Kidney glomerular epithelial cell (primary cell): ENCODE measurements around the gene MYL10.
"Not testable (repeated sequence)": the region's sequence is repeated elsewhere in the genome, so short reads cannot be mapped to it uniquely, and the experiment has no call there.

Experiments
- DNase-seq: peaks from one replicate; lab custom pipeline; 2025; lab: John Stamatoyannopoulos, UW

The MYL10 gene

DNA sequence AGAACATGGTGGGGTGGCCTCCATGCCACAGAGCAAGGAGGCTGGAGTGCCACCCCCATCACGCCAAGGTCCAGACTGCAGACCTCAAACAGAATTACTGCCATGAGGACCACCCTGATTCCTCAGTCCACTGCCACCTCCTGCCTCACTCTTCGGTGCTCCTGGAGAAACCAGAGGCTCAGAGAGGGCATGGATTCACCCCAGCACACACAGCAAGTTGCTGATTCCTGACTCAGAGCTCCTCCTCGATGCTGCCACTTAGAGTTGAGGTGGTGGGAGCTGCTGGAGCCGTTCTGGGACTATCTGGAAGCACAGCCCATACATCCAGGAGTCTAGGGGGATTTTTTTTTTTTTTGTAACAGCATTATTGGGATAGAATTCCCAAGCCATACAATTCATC lies 22.0 kb upstream of the MYL10 start:
- no peak for DNase-seq

DNA sequence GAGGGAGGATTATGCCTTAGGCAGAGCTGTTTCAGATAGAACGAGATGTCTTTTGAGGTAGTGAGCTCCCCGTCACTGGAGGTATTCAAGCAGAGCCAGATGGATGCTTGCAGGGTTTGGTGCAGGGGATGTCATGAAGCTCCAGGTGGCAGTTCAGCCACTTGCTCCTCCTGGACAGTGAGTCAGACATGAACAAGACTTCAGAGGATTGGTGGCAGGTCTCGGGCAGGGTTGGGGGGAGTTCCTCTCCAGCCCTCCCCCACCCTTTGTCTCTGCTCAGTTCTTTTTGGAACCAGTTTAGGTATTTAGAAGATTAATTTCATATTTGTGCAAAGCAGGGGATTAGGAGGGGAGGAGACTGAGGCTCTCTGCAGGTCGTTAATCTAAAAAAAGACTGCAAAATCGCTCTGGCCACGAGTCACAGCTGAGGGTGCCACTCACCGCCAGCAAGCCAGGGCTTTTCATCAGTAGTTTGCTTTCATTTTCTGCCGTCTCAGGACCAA lies 21.5 kb upstream of the MYL10 start:
- no peak for DNase-seq

DNA sequence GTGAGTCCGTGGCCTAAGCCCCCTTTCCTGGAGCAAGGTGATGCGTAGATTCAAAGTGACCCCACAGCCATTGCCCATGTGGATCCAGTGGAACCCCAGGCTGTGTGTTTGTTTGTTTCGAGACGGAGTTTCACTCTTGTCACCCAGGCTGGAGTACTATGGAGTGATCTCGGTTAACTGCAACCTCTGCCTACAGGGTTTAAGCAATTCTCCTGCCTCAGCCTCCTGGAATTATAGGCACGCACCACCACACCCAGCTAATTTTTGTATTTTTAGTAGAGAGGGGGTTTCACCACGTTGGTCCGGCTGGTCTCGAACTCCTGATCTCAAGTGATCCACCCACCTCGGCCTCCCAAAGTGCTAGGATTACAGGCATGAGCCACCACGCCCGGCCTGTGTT lies 18.8 kb upstream of the MYL10 start:
- not testable (repeated sequence) for DNase-seq

DNA sequence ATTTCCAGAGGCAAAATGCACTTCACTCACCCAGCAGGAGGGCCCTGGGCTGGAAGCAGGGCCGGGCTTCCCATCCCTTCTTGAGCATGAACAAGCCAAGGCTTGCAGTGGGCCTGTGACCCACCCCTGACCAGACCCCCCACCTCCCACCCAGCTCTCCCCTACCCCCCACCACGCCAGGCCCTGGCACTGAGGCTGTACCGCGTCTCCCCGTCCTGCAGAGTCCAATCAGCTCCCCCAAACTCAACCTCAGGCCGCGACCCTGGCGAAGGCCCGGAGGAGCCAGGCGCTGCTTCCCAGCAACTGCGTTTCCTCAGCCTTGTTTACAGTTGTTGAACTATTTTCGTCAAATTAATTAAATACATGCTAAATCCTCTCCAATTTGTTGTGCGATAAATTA lies 16.9 kb upstream of the MYL10 start:
- no peak for DNase-seq

DNA sequence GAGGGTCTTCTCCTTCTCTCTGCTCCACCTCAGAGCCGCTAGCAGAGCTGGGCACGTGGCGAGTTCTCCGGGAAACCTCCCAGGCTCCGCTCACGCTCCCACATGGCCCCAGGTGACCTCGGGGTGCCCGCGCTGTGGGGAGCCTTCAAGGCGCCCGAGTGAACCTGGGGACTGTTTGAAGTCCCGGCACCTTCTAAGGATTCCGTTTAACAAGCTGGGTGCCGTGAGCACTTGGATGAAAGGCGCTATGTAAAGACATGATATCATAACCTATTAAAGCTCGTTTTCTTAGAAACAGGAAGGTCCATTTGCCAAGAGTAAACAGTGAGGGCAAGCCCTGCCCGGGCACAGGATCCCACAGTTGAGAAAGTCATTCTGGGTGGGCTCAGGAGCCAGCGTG lies 15.8 kb upstream of the MYL10 start:
- DNase-seq, result no peak

DNA sequence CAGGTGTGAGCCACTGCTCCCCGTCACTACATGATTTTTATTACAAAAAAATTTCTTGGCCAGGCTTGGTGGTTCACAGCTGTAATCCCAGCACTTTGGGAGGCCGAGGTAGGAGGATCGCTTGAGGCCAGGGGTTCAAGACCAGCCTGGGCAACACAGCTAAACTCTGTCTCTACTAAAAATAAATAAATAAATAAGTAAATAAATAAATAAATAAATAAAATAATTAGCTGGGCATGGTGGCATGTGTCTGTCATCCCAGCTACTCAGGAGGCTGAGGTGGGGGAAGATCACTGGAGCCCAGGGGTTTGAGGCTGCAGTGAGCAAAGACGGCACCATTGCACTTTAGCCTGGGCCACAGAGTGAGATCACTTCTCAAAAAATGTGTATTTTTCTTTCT lies 10.0 kb upstream of the MYL10 start:
- not testable (repeated sequence) for DNase-seq

DNA sequence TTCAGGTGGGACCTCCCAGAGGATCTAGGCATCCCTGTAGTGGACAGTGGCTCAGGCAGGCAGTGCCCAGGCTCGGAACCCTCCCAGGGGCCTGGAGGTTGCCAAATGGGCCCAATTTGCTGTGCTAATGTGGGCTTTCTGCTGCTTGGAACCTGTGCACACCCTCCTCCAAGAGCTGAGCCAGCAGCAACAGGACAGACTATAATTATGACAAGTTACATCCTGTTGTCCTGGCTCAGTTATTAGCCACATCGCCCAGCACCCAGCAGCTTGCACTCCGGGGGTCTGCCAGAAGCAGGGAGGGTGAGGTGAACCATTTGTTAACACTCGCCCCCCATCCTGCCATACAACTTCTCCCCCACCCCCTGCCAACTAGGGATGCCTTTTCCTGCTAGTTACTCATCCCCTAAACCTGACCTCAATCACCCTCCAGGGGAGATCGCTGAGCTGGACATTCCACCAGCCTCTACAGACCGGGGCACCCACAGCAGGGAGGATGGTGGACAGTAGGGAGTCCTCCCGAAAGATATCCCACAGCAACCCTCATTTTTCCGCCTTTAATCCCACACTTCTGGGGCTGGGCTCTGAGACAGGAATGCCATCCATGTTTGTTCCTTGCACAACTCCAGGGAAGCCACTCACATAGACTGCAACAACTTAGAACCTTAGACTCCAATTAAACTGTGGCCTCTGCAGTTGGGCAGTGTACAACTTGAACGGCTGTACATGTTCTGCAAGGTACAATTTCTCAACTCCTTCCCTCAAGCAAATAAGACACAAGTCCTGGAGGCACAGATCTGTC lies 7.9 kb upstream of the MYL10 start:
- DNase-seq, result no peak

DNA sequence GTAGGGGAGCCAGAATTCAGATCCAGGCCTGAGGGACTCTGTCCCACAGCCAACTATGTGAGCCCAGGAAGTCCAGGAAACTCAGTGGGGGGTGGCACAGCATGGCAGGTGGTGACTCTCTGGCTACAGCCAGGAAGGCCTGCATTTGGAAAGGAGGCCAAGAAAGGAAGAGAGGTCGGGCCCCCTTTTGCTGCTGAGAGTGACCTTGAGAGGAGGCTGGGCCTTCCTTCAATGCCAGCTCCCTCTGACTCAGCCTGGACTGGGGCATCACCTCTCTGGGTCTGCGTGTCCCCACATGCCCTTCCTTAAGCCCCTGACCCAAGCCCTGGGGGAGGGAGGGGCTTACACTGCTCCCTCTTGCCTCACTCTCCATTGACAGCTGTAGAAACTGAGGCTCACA lies 6.4 kb upstream of the MYL10 start:
- DNase-seq, result no peak

DNA sequence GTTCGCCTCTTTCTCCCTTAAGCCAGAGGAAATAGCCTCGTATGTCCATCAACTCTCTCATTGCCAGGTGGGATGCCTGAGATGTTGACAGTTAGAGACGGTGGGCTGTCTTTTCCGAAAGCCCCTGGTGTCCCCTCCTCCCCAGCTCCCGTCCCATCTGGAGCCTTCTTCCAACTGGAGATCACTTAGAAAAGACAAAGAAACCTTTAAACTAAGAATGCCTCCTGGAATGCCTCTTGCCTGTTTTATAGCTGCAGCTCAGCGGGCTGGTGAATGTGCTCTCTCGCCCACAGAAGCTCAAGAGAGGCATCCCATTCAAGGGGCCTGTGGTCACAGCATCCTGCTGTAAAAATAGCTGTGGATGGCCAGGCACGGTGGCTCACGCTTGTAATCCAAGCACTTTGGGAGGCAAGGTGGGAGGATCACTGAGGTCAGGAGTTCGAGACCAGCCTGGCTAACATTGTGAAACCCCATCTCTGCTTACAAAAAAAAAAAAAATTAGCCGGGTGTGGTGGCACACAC lies 5.2 kb upstream of the MYL10 start:
- no peak for DNase-seq

DNA sequence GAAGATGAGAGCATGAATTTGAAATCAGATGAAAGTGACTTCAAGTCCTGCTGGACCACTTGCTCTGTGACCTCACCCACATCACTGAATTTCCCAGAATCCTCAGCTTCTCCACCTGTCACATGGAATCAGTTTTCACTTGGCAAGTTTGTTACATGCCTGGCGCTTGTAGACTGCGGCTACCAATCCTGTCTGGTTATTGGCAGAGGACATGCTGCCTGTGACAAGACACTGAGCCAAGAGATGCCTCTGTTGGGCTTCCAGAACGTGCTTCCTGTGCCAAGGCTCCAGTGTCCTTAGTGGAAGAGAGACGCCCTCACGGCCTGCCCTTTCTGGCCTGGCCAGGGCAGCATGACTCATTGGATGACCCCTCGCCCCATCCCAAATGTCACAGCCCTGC lies 4.4 kb upstream of the MYL10 start:
- no peak for DNase-seq

DNA sequence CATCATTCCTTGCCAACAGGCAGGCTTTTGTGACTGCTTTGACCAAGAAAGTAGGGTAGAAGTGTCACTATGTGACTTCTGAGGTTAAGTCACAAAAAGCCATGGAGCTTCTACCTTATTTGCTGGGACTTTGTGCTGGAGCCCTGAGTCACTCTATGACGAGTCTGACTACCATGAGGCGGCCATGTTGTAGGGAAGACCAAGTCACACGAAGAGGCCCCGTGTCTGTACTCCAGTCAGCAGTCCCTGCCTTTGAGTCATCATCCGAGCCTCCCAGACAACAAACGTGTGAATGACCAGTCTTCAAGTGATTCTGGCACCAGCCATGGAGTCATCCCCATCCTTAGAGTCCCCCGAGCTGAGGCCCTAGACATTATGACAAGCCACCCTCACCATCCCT lies 3.5 kb upstream of the MYL10 start:
- no peak for DNase-seq

DNA sequence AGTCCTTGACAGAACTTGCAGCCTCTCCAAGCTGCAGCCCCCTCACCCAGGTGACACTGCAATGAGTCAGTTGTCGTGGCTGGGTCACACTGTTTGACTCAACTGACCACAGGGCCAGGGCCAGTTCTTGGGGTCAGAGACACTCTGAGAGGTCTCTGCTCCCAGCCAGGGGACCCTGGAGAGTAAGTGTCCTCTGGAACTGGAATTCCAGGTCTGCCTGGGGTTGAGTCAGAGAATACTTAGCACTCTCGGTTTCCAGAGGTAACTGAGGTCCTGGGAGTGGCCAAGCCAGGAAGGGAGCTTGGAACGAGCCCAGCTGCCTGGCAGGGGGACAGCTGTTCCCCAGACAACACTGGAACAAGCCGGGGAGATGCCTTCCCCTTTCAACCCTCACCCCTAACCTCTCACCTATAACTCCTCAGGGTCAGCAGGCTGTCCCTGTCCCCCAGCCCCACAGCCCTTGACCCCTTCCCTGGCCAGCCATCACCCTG lies 2.2 kb upstream of the MYL10 start:
- DNase-seq, result no peak

DNA sequence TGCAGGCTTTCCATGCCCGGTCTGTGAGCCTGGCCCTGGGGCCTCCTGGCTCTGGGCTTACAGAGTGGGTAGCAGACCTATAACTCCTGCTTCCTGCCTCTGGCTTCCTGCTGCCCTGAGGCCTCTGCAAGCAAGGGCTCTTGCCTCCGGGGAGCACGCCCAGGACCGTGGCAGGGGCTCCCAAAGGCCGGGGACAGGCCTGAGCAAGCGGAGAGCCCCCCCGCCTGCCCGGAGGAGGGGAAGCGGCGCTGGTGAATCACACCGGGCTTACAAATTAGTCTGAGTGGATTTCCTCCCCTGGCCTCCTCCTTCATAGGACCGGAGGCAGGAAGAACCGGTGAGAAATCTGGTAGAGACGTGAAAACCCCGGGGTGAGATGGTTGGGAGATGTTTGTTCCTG lies 1.5 kb upstream of the MYL10 start:
- DNase-seq, result no peak

DNA sequence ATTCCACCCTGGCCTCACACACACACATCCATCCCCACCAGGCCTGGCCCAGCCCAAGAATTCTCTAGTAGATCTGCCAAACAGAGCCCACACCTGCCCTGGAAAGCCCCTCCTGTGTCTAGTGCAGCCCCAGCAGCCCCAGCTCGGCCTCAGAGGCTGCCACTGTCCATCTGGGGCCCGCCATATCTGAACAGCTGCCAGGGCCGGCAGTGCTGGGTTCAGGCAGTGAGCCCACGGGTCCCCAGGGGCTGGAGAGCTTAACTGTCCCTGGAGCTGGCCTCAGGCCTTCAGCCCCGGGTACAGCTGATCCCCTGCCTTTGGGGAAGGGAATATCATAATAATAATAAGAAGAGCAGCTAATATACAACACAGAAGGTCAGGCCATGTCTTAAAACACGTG lies 574 bp downstream of the MYL10 start:
- DNase-seq, result no peak

DNA sequence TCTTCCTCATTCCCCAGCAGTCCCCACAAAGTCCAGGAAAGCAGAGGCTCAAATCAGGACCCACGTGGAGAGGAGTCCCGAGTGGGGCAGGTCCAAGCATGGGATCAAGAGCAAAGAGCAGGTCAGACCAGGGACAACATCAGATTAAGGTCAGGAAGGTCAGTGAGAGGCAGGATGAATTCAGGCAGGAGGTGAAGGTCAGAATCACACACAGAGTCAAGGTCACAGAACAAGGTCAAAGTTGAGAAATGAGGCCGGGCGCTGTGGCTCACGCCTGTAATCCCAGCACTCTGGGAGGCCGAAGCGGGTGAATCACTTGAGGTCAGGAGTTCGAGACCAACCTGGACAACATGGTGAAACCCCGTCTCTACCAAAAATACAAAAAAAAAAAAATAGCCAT lies 2.3 kb downstream of the MYL10 start:
- DNase-seq, result no peak

DNA sequence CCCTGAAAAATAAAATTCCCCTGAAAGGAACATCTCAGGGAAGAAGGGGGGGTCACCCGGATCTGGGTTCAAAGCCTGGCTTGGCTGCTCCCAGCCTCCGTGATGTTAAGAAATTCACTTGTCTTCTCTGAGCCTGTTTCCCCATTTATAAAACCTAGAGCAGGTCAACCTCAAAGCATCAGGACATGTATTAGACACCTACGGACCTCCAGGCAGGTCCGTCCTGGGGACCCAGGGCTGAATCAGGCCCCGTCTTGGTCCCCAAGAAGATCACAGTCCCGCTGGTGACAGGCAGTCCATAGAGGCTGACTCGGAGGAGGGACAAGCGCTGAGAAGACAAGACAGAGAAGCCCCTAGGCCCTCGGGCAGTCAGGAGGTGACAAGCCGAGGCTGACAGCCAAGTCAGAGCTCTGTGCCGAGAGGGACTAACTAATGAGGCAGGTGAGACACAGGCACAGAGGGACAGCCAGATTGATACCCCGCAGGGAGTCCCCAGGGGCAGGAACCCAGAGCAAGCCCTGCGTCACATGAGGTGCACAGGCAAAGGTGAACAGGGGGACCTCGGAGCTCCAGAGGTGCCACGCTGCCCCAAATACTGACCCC lies 2.9 kb downstream of the MYL10 start:
- no peak for DNase-seq

DNA sequence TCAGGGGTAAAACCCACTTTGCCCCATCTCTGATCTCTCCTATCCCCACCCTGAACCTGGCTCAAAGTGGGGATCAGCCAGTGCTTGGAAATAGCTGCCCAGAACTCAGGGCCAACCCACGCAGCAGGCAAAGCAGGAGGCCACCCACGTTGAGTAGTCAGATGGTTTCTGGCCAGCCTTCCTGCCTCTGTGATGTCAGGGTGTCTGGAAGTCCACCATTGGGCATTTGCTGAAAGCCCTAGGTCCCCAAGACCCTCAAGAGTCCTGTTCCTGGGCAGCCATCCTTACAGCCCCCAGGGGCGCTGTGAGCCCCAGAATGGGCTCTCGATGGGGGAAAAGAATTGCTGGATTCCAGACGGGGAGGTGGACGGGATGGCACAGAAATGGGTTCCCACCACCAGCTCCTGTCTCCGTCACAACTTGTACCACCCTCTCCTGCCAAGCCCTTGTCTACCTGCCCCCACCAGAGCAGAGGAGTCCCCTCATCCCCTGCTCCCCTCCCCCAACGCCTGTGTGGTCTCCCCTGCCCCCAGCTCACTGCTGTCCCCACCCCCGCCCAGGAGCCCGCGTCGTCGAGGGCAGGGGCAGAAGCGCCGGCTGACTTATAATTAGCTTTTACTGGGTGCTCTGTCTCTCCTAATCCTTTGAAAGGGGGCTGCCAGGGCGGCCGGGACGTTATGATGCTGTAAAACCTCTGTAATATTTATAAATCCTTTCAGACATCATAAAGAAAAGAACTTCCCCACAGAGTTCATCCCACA lies 3.9 kb downstream of the MYL10 start:
- no peak for DNase-seq

DNA sequence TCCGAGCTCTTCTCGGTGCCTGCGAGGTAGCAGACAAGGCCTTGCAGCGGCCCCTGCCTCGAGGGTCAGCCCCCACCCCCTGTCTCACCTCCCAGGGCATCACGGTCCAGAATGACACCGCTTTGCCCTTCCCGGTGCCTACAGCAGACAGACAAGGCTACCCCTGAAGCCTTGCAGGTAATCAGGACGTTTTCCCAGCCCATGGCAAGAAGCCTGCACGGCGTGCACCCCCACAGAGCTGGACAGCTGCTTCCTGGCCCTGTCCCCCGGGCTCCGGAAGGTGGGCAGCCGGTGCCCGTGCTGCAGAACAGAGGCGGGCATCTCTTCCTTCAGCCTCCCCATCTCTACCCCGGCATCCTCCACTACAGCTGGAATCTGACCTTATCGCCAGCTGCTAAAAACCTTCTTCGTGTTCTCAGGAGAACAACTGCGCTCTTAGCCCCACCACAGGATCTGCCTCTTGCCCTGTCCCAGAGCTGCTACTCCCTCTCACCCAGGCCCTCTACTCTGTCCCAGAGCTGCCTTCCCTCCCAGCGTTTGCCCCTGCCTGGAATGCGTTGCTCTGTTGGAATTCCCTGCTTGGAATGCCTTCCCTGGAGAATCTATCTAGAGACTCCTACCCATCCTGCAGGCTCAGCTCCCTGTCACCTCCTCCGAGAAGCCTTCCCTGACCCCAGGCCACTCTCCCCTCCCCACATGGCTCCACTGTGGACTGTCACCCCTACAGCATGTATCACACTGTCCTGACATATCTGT lies 4.7 kb downstream of the MYL10 start:
- no peak for DNase-seq

DNA sequence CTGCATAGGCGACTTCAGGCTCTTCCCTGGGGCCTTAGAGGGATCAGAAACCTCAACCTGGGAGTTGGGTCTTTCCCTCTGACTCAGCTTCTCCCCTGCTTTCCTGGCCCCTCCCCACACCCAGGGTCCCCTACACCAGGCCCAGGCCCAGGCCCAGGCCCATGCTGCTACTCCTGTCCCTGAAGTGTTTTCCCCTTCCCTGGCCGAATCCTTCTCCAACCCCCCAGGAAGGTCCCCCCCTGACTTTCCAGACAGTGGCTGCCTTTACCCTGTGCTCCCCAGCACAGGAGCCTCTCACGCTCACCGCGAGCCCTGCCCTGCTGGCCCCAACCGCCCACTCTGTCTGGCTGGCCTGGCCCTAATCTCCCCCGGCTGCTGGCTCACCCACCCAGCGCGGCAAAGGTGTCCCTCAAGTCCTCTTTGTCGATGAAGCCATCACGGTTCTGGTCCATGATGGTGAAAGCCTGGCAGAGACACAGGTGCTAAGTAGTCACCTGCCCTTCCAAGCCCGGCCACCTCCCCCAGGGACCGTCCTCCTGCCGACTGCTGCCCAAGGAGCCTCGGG lies 6.4 kb downstream of the MYL10 start:
- DNase-seq, result no peak

DNA sequence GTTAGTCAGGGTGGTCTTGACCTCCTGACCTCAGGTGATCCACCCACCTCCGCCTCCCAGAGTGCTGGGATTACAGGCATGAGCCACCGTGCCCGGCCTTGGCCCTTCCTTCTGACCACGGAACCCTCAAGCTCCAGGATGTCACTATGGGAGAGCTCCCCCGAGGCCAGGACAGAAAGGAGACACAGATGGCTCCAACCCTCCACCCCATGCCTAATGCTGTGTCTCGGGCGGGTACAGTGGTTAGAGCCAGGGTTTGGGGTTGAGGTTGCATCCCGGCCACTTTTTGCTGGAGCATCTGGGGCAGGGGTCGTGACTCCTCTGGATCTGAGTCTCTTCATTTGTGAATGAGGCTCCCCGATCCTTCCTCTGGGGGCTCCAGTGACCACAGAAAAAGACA lies 8.1 kb downstream of the MYL10 start:
- no peak for DNase-seq

DNA sequence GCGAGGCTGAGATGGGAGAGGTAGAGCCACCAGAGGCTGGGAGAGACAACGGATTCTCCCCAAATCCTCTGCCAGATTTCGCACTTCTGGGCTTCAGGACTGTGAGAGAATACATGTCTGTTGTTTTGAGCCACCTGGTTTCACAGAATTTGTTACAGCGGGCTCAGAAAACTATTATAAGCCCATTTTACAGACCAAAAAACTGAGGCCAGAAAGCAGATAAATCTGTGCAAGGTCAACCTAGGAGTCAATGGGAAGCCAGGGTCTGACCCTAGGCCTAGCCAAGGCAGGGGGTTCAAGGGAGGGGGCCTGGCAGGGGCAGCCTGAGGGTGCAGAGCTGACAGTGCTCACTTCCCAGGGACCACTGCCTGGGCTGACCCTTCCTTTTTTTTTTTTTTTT lies 8.7 kb downstream of the MYL10 start:
- DNase-seq, result no peak

DNA sequence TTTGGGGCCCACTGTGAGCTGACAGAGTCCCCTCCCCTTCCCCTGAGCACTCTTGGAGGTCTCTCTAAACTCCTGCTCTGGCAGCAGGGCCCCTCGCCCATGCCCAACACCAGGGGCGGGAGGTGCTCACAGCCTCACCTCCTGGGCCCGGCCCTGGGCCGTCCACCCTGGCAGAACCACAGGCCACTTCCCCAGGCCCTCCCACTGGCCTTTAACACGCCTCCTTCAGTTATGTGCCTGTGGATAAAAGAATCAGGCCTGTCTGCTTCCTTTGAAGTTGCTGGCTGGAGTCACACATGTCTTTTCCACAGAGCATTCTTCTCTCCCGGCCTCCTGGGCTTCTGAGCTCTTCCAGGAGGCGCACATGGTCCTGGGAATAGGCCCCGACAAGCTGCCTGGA lies 10.2 kb downstream of the MYL10 start:
- DNase-seq, result no peak
